GM12801 (cell line): ENCODE results near the gene ZNG1A.
"Not testable (repeated sequence)": the region's sequence is repeated elsewhere in the genome, so short reads cannot be mapped to it uniquely, and the experiment has no call there.

Experiments
- CTCF ChIP-seq: IDR thresholded peaks from one replicate; pipeline ENCODE4 v1.5.1; 2011; ENCODE audit warnings: control low read depth; ENCODE audit not compliant: insufficient read length; ENCODE audit errors: extremely low read depth

The ZNG1A gene

GRCh38 chr9:211036-211435 lies 32.2 kb upstream of the ZNG1A start:
- no peak for TF ChIP-seq CTCF

GRCh38 chr9:209143-209758 lies 30.4 kb upstream of the ZNG1A start:
- TF ChIP-seq CTCF = no peak

DNA sequence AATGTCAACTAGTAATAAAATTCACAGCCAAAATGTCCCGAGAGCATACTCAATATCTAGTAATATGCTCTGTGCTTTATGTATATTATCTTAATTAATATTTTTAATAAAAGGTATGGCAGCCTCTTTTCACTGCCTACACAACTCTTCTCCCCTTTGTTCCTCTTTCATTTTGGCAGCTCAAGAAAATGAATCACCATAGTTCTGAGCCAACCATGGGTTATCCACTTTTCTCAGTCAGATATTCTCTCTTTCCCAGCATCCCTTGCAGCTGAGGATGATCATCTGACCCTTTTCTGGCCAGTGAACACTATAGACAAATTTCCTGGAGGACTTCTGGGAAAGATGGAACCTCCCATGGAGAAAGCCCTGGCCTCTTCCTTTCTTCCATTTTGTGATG lies 27.6 kb upstream of the ZNG1A start:
- no peak for TF ChIP-seq CTCF

GRCh38 chr9:117995-118467 lies 60.8 kb downstream of the ZNG1A start, which contains the start of gene FOXD4:
Gene FOXD4, minus strand, starts transcription at chr9:118417. Its CDS starts 298 bp downstream, at chr9:118119.
- TF ChIP-seq CTCF = not testable (repeated sequence)
